Tibial artery (tissue), 4 donors: ENCODE results near the gene IL17RC.
A peak's percentile ranks its signal among the peaks of the same experiment; 100 is the strongest.
"Not testable (repeated sequence)": the region's sequence is repeated elsewhere in the genome, so short reads cannot be mapped to it uniquely, and the experiment has no call there.

Experiments
- DNase-seq, 2 donors: peaks; one replicate each; pipeline ENCODE4 v3.0.0-alpha.2; 2019
- H3K27ac ChIP-seq, 2 donors: fragments of 200-600 bp; sonication (generic) in 1 of 2; 1 replicate in 1 of 2; 2 replicates in 1 of 2; pipeline ENCODE4 v1.5.1; 2018 to 2019; ENCODE audit warnings: mild to moderate bottlenecking in 1 of 2
- H3K27me3 ChIP-seq, 2 donors: fragments of 200-600 bp; sonication (generic) in 1 of 2; one replicate each; pipeline versions ENCODE4 v1.5.1 to v1.6.0; 2016 to 2019
- H3K36me3 ChIP-seq, 3 donors: fragments of 200-600 bp; sonication (generic) in 2 of 3; one replicate each; pipeline ENCODE4 v1.5.1; 2016 to 2019; ENCODE audit warnings: mild to moderate bottlenecking in 2 of 3
- H3K4me1 ChIP-seq, 4 donors: fragments of 200-600 bp; sonication (generic) in 2 of 4; 1 replicate in 3 of 4; 2 replicates in 1 of 4; pipeline ENCODE4 v1.5.1; 2016 to 2019
- H3K4me3 ChIP-seq, 2 donors: fragments of 200-600 bp; sonication (generic) in 1 of 2; 1 replicate in 1 of 2; 2 replicates in 1 of 2; pipeline ENCODE4 v1.5.1; 2018 to 2019; ENCODE audit warnings: mild to moderate bottlenecking in 2 of 2
- H3K9me3 ChIP-seq, 3 donors: fragments of 200-600 bp; sonication (generic) in 1 of 3; one replicate each; pipeline ENCODE4 v1.5.1; 2016 to 2019
- intact Hi-C: fragments of 100-400 bp; cut with DNase I; formaldehyde crosslinking; loops from one replicate; pipeline ENCODE4 v1.15.0; 2023; ENCODE audit warnings: low total_unique reads
- TF ChIP-seq, protein P1 (sequence below), 2 experiments: fragments of 200-600 bp in 1 of 2; fragments of 450-650 bp in 1 of 2; IDR thresholded peaks; one replicate each; pipeline ENCODE4 v1.5.1; 2017 to 2019; ENCODE audit warnings: antibody characterized with exemption in 2 of 2, mild to moderate bottlenecking in 1 of 2, moderate library complexity in 1 of 2

The IL17RC gene, protein sequence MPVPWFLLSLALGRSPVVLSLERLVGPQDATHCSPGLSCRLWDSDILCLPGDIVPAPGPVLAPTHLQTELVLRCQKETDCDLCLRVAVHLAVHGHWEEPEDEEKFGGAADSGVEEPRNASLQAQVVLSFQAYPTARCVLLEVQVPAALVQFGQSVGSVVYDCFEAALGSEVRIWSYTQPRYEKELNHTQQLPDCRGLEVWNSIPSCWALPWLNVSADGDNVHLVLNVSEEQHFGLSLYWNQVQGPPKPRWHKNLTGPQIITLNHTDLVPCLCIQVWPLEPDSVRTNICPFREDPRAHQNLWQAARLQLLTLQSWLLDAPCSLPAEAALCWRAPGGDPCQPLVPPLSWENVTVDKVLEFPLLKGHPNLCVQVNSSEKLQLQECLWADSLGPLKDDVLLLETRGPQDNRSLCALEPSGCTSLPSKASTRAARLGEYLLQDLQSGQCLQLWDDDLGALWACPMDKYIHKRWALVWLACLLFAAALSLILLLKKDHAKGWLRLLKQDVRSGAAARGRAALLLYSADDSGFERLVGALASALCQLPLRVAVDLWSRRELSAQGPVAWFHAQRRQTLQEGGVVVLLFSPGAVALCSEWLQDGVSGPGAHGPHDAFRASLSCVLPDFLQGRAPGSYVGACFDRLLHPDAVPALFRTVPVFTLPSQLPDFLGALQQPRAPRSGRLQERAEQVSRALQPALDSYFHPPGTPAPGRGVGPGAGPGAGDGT

DNA sequence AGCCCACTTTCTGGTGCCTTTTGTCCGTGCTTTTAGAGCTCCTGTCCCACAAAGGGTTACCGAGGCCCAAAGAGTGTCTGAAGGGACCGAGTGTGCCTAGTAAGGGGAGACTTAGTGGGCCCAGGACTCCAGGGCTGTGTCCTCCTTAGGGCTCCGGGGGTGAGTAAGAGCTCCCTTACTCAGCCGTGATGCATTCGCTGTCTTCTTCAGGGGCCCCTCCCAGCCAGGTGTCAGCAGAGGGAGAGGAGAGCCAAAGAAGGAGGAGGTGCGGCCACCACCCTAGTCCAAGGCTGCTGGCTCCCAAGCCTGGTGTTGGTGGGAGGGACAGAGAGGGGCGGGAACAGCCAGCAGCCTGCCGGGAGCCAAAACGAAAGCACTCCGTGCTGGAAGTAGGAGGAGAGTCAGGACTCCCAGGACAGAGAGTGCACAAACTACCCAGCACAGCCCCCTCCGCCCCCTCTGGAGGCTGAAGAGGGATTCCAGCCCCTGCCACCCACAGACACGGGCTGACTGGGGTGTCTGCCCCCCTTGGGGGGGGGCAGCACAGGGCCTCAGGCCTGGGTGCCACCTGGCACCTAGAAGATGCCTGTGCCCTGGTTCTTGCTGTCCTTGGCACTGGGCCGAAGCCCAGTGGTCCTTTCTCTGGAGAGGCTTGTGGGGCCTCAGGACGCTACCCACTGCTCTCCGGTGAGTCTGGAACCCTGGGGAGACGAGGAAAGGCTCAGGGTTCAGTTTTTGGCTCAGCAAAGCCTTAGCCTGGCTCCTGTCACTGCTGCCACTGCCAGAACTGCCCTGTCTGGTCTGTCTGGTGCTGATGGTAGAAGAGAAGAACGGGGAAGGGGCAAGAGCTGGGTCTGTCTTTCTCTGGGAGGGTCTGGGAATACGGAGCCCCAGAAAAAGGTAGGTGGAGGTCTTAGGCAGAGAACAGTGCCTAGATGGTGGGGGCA is at the start of gene IL17RC:
Gene IL17RC (plus strand): TSS at position 365 of the 947 bp plus-strand sequence. CDS start 218 bp downstream, at position 583.
- H3K4me3 ChIP-seq = peak within 1 kb of the TSS; percentile 55 to 73
- peaks cover 5 to 61% (median 40%) of the 10 kb centered on the region in 4 donors for H3K4me1 ChIP-seq
- DNase-seq = peak; percentile 89 to 96
- TF ChIP-seq, protein P1, sequence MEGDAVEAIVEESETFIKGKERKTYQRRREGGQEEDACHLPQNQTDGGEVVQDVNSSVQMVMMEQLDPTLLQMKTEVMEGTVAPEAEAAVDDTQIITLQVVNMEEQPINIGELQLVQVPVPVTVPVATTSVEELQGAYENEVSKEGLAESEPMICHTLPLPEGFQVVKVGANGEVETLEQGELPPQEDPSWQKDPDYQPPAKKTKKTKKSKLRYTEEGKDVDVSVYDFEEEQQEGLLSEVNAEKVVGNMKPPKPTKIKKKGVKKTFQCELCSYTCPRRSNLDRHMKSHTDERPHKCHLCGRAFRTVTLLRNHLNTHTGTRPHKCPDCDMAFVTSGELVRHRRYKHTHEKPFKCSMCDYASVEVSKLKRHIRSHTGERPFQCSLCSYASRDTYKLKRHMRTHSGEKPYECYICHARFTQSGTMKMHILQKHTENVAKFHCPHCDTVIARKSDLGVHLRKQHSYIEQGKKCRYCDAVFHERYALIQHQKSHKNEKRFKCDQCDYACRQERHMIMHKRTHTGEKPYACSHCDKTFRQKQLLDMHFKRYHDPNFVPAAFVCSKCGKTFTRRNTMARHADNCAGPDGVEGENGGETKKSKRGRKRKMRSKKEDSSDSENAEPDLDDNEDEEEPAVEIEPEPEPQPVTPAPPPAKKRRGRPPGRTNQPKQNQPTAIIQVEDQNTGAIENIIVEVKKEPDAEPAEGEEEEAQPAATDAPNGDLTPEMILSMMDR (IDR thresholded peaks at IDR 0.05) = no peak
- peaks cover 0 to 25% (median 13%) of the 10 kb centered on the region in 3 donors for H3K36me3 ChIP-seq
- peak within 1 kb of the TSS; percentile 92 to 95 for H3K27ac ChIP-seq
- intact Hi-C loops = loop anchor here (5.0 kb wide), 2 partner anchors 55 to 75 kb away; partner anchors contain the start of gene RPUSD3
- H3K9me3 ChIP-seq = no peaks in the 10 kb centered on the region
- H3K27me3 ChIP-seq = no peaks in the 10 kb centered on the region

DNA sequence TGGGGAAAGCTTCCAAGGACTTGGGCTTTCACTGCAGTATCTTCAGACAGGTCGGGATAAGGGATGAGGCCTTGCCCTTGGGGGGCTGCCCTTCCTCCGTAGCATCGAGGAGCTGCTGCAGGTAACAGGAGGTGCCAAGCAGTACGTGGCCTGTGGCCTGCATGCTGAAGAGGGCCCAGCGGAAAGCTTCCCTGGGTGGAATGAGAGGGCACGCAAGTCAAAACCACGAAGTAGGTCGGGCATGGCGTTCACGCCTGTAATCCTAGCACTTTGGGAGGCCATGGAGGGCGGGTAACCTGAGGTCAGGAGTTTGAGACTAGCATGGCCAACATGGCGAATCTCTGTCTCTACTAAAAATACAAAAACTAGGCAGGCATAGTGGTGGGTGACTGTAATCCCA is 49.8 kb upstream of the IL17RC start:
- intact Hi-C loops = no loop called here
- DNase-seq = no peak
- H3K27ac ChIP-seq = peak overlapping the region; percentile 78 to 79

DNA sequence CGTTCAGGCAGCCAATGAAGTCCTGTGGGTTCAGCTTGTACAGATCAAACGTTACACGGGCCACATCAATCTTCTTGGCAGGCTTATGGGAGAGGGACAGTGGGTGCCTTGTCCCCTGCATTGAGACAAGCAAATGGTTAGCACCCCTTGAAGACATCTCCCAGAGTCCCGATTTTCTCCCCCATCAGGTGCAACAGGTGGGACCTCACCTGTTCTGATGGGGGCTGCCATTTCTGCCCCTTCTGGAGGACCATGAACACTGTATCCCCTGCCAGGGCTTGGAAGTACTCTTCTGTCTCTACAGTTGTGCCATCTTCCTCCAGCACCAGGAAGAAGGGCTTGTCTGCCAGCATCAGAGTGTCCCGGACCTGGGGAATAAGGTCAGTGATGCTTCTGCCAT is 46.9 kb upstream of the IL17RC start:
- TF ChIP-seq, protein P1 (IDR thresholded peaks at IDR 0.05) = no peak
- H3K4me1 ChIP-seq = peaks cover 0 to 22% (median 10%) of the 10 kb centered on the region in 4 donors
- intact Hi-C loops = no loop called here

More for the DNA sequence above, 49.8 kb upstream of the IL17RC start:
- peaks cover 0 to 49% (median 27%) of the 10 kb centered on the region in 4 donors for H3K4me1 ChIP-seq
- H3K9me3 ChIP-seq = no peaks in the 10 kb centered on the region
- no peak overlapping the region for H3K4me3 ChIP-seq
- TF ChIP-seq, protein P1 (IDR thresholded peaks at IDR 0.05) = no peak
- no peaks in the 10 kb centered on the region for H3K36me3 ChIP-seq
- no peaks in the 10 kb centered on the region for H3K27me3 ChIP-seq

DNA sequence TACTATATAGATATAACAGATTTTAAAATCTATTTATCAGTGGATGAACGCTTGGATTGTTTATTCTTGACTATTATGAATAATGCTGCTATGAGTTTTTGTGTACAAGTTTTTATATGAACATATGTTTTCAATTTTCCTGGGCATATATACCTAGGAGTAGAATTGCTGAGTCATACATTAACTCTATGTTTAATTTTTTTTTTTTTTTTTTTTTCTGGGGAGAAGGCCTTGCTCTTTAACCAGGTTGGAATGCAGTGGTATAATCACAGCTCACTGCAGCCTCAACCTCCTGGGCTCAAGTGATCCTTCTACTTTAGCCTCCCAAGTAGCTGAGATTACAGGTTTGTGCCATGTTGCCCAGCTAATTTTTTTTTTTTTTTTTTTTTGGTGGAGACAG is 45.9 kb upstream of the IL17RC start:
- no peaks in the 10 kb centered on the region for H3K36me3 ChIP-seq
- H3K9me3 ChIP-seq = no peaks in the 10 kb centered on the region
- H3K27me3 ChIP-seq = no peaks in the 10 kb centered on the region
- no peak for DNase-seq
- TF ChIP-seq, protein P1 (IDR thresholded peaks at IDR 0.05) = no peak
- no peak overlapping the region for H3K27ac ChIP-seq
- peaks cover 0 to 12% (median 2%) of the 10 kb centered on the region in 4 donors for H3K4me1 ChIP-seq
- no peak overlapping the region for H3K4me3 ChIP-seq
- intact Hi-C loops = no loop called here

More for the DNA sequence above, 46.9 kb upstream of the IL17RC start:
- Histone ChIP-seq H3K27ac (no peak overlapping the region), H3K4me3 (no peak overlapping the region), H3K36me3 (no peaks in the 10 kb centered on the region), H3K9me3 (no peaks in the 10 kb centered on the region), H3K27me3 (no peaks in the 10 kb centered on the region)
- DNase-seq = no peak

DNA sequence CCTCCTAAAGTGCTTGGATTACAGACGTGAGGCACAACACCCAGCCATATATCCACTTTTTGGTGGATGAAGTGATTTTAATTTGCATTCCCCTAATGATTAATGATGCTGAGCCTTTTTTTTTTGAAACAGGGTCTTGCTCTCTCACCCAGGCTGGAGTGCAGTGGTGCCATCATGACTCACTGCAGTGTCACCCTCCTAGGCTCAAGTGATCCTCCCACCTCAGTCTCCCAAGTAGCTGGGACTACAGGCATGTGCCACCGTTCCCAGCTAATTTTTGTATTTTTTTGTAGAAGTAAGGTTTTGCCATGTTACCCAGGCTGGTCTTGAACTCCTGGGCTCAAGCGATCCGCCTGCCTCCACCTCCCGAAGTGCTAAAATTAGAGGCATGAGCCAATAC is 44.8 kb upstream of the IL17RC start:
- H3K4me1 ChIP-seq, H3K4me3 ChIP-seq, DNase-seq, H3K27me3 ChIP-seq, H3K36me3 ChIP-seq, H3K9me3 ChIP-seq, intact Hi-C loops, H3K27ac ChIP-seq: not testable (repeated sequence)
